Measurements from ENCODE around the gene CGB7.
"Not testable (repeated sequence)": the region's sequence is repeated elsewhere in the genome, so short reads cannot be mapped to it uniquely, and the experiment has no call there.

Gene CGB7

DNA sequence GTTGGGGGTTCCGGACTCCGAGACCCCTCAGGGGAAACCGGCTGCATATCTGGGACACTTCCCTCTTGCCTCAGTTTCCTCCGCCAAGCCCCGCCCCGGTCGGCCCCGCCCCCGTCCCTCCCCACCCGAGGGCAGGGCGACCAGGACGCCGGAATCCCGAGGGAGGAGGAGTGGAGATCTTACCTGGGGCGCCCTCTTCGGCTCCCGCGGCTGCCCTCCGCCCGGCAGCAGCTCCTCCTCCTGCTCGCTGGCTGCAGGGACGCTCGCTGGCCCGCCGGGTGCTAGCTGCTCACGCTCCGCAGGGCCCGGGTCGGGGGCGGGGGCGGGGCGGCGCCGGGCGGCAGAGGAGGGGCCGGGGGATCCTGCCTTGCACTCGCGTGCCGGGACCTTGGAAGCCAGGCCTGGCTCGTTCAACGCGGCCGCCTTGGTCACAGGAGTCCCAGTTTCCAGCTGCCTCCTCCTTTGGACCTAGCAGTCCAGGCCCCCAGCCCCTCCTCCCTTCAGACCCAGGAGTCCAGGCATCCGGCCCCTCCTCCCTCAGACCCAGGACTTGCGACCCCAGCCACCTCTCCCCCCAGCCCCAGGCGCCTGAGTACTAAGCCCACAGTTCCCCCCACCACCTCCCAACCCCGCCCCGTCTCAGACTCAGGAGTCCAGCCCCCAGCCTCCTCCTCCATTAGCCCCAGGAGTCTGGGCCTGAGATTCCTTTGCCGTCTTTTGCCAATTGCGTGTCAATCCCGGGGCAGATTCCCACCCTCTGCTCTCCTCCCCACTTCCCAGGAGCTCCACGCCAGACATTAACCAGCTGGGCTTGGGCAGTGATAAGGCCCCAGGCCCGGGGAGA is 7.4 kb upstream of the CGB7 start, which contains the start of gene NTF4:
Gene NTF4, minus strand, starts transcription at position 51 of the 844 bp plus-strand sequence. CDS start 2,821 bp downstream, outside the sequence.
- H3K4me3 ChIP-seq (ENCODE audit: low read depth, low read length) = no peak within 1 kb of the TSS
- TF ChIP-seq, protein P1, sequence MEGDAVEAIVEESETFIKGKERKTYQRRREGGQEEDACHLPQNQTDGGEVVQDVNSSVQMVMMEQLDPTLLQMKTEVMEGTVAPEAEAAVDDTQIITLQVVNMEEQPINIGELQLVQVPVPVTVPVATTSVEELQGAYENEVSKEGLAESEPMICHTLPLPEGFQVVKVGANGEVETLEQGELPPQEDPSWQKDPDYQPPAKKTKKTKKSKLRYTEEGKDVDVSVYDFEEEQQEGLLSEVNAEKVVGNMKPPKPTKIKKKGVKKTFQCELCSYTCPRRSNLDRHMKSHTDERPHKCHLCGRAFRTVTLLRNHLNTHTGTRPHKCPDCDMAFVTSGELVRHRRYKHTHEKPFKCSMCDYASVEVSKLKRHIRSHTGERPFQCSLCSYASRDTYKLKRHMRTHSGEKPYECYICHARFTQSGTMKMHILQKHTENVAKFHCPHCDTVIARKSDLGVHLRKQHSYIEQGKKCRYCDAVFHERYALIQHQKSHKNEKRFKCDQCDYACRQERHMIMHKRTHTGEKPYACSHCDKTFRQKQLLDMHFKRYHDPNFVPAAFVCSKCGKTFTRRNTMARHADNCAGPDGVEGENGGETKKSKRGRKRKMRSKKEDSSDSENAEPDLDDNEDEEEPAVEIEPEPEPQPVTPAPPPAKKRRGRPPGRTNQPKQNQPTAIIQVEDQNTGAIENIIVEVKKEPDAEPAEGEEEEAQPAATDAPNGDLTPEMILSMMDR (conservative IDR thresholded peaks at IDR 0.05; ENCODE audit: low read depth, low read length) = no peak
- DNase-seq (ENCODE audit: low read depth) = no peak

- no peak for DNase-seq (ENCODE audit: low read depth)
- TF ChIP-seq, protein P1 (conservative IDR thresholded peaks at IDR 0.05; ENCODE audit: low read depth, low read length) = no peak
- no peak overlapping the region for H3K4me3 ChIP-seq (ENCODE audit: low read depth, low read length)
These were observed 6.6 kb upstream of the CGB7 start for GRCh38 chr19:49064029-49064629.

DNA sequence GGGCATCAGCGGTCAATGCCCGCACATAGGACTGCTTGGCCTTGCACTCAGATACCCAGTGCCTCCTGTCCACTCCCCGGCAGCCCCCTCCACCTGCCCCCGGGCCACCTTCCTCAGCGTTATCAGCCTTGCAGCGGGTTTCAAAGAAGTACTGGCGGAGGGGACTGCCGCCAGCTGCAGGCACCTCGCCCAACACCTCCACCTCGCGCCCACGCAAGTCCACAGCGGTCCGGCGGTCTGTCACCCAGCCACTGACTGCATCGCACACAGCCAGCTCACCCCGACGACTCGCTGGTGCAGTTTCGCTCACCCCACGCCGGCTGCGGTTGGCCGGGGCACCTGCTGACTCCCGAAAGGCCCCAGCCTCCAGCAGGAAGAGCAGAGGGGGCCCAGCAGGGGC is 3.9 kb upstream of the CGB7 start:
- no peak for DNase-seq (ENCODE audit: low read depth)
- TF ChIP-seq, protein P1 (conservative IDR thresholded peaks at IDR 0.05; ENCODE audit: low read depth, low read length) = no peak
- H3K4me3 ChIP-seq (ENCODE audit: low read depth, low read length) = no peak overlapping the region

- TF ChIP-seq, protein P1 (conservative IDR thresholded peaks at IDR 0.05; ENCODE audit: low read depth, low read length) = no peak
- no peak overlapping the region for H3K4me3 ChIP-seq (ENCODE audit: low read depth, low read length)
- no peak for DNase-seq (ENCODE audit: low read depth)
These were observed 3.5 kb upstream of the CGB7 start for GRCh38 chr19:49061000-49061399.

- H3K4me3 ChIP-seq (ENCODE audit: low read depth, low read length) = no peak overlapping the region
- DNase-seq (ENCODE audit: low read depth) = no peak
- TF ChIP-seq, protein P1 (conservative IDR thresholded peaks at IDR 0.05; ENCODE audit: low read depth, low read length) = no peak
These were observed 1.5 kb upstream of the CGB7 start for GRCh38 chr19:49059053-49059452.

- TF ChIP-seq, protein P1 (conservative IDR thresholded peaks at IDR 0.05; ENCODE audit: low read depth, low read length) = no peak
- peak; percentile 66 for DNase-seq (ENCODE audit: low read depth)
- no peak overlapping the region for H3K4me3 ChIP-seq (ENCODE audit: low read depth, low read length)
These were observed 1.0 kb upstream of the CGB7 start for GRCh38 chr19:49058562-49058961.

GRCh38 chr19:49056902-49057596 is 500 bp downstream of the CGB7 start:
- not testable (repeated sequence) for DNase-seq (ENCODE audit: low read depth)
- peak overlapping the region; percentile 64 for H3K4me3 ChIP-seq (ENCODE audit: low read depth, low read length)
